ENCODE results near the gene OARD1.

The OARD1 gene

DNA sequence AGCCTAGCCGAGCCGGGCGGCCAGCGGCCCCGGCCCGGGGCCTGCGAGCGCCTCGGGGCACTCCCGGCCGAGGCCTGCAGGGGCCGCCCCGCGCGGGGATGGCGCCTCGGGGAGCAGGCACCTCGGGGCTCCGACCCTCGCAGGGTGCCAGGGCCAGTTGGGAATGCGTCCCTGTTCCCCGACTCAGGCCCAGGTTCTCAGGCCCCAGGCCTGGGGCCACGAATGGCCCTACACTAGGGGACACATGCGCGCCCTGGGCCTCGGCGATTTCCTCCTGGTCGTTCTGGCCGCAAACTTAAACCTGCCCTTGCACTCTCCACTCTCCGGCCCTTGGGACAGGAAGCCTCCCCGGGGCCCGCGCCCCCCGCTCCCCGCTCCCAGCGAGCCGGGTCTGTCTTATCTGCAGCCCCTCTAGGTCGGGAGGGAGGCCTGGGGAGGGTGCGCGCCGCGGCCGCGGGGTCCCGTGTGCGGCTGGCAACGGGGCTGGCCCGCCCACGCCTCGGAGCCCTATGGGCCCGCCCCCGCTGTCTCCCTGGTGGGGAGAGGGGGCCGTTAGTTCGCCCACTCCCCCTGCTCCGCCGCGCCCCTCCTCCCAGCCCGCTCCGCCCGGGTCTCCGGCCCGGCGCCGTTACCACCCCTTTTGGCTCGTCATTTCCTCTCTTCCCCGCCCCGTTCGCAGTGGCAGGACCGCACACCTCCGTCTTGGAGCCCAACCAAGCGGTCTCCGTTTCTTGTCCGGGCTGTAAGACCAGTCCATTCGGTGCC lies 1.2 kb upstream of the OARD1 start (continued):
- TF ChIP-seq ELK4 (IDR thresholded peaks at IDR 0.05; ENCODE audit: borderline replicate concordance, low read depth, low read length) (no peak), REPIN1 (tag by site-specific recombination; IDR thresholded peaks at IDR 0.05; ENCODE audit: low read depth) (no peak), SP7 (tag by site-specific recombination; IDR thresholded peaks at IDR 0.05) (peak; percentile 46), GLIS1 (tag by site-specific recombination; IDR thresholded peaks at IDR 0.05) (no peak; the same call in 1 of the 2 replicates), ZNF513 (tag by site-specific recombination; IDR thresholded peaks at IDR 0.05) (no peak; the same call in 1 of the 2 replicates), ZNF248 (tag by site-specific recombination; IDR thresholded peaks at IDR 0.05) (no peak), ZNF76 (tag by site-specific recombination; IDR thresholded peaks at IDR 0.05; ENCODE audit: borderline replicate concordance, low read depth) (no peak), KLF9 (tag by site-specific recombination; IDR thresholded peaks at IDR 0.05; ENCODE audit: low read depth) (peak; percentile 89), ZNF501 (tag by site-specific recombination; IDR thresholded peaks at IDR 0.05) (peak; percentile 77; the same call in 1 of the 2 replicates), ZNF544 (tag by site-specific recombination; IDR thresholded peaks at IDR 0.05) (no peak), ZNF548 (tag by site-specific recombination; IDR thresholded peaks at IDR 0.05) (no peak), ZNF664 (tag by site-specific recombination; IDR thresholded peaks at IDR 0.05) (no peak), PBX3 (CRISPR knock-in tag; IDR thresholded peaks at IDR 0.05) (0 out of 2 replicates have a peak, but pooled peaks have one; percentile 31), ZNF311 (tag by site-specific recombination; IDR thresholded peaks at IDR 0.05; ENCODE audit: borderline replicate concordance) (no peak), PRDM1 (tag by site-specific recombination; IDR thresholded peaks at IDR 0.05) (no peak), ZNF521 (tag by site-specific recombination; IDR thresholded peaks at IDR 0.05) (no peak), ZIC2 (tag by site-specific recombination; IDR thresholded peaks at IDR 0.05) (peak; percentile 41; the same call in 1 of the 2 replicates), ZNF707 (tag by site-specific recombination; IDR thresholded peaks at IDR 0.05) (no peak), KLF8 (tag by site-specific recombination; IDR thresholded peaks at IDR 0.05) (peak; percentile 91), ZNF214 (tag by site-specific recombination; IDR thresholded peaks at IDR 0.05; ENCODE audit: borderline replicate concordance) (no peak), ZNF658 (tag by site-specific recombination; IDR thresholded peaks at IDR 0.05) (no peak), ZNF843 (tag by site-specific recombination; IDR thresholded peaks at IDR 0.05) (no peak)
- TF ChIP-seq, protein P1, sequence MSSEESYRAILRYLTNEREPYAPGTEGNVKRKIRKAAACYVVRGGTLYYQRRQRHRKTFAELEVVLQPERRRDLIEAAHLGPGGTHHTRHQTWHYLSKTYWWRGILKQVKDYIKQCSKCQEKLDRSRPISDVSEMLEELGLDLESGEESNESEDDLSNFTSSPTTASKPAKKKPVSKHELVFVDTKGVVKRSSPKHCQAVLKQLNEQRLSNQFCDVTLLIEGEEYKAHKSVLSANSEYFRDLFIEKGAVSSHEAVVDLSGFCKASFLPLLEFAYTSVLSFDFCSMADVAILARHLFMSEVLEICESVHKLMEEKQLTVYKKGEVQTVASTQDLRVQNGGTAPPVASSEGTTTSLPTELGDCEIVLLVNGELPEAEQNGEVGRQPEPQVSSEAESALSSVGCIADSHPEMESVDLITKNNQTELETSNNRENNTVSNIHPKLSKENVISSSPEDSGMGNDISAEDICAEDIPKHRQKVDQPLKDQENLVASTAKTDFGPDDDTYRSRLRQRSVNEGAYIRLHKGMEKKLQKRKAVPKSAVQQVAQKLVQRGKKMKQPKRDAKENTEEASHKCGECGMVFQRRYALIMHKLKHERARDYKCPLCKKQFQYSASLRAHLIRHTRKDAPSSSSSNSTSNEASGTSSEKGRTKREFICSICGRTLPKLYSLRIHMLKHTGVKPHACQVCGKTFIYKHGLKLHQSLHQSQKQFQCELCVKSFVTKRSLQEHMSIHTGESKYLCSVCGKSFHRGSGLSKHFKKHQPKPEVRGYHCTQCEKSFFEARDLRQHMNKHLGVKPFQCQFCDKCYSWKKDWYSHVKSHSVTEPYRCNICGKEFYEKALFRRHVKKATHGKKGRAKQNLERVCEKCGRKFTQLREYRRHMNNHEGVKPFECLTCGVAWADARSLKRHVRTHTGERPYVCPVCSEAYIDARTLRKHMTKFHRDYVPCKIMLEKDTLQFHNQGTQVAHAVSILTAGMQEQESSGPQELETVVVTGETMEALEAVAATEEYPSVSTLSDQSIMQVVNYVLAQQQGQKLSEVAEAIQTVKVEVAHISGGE (tag by site-specific recombination; conservative IDR thresholded peaks at IDR 0.05; ENCODE audit: low read depth), result peak; percentile 66
- TF ChIP-seq, protein P2, sequence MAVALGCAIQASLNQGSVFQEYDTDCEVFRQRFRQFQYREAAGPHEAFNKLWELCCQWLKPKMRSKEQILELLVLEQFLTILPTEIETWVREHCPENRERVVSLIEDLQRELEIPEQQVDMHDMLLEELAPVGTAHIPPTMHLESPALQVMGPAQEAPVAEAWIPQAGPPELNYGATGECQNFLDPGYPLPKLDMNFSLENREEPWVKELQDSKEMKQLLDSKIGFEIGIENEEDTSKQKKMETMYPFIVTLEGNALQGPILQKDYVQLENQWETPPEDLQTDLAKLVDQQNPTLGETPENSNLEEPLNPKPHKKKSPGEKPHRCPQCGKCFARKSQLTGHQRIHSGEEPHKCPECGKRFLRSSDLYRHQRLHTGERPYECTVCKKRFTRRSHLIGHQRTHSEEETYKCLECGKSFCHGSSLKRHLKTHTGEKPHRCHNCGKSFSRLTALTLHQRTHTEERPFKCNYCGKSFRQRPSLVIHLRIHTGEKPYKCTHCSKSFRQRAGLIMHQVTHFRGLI (tag by site-specific recombination; IDR thresholded peaks at IDR 0.05), result peak; percentile 99
- TF ChIP-seq, protein P3, sequence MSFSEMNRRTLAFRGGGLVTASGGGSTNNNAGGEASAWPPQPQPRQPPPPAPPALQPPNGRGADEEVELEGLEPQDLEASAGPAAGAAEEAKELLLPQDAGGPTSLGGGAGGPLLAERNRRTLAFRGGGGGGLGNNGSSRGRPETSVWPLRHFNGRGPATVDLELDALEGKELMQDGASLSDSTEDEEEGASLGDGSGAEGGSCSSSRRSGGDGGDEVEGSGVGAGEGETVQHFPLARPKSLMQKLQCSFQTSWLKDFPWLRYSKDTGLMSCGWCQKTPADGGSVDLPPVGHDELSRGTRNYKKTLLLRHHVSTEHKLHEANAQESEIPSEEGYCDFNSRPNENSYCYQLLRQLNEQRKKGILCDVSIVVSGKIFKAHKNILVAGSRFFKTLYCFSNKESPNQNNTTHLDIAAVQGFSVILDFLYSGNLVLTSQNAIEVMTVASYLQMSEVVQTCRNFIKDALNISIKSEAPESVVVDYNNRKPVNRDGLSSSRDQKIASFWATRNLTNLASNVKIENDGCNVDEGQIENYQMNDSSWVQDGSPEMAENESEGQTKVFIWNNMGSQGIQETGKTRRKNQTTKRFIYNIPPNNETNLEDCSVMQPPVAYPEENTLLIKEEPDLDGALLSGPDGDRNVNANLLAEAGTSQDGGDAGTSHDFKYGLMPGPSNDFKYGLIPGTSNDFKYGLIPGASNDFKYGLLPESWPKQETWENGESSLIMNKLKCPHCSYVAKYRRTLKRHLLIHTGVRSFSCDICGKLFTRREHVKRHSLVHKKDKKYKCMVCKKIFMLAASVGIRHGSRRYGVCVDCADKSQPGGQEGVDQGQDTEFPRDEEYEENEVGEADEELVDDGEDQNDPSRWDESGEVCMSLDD (tag by site-specific recombination; IDR thresholded peaks at IDR 0.05), result peak; percentile 91
- TF ChIP-seq, protein P4, sequence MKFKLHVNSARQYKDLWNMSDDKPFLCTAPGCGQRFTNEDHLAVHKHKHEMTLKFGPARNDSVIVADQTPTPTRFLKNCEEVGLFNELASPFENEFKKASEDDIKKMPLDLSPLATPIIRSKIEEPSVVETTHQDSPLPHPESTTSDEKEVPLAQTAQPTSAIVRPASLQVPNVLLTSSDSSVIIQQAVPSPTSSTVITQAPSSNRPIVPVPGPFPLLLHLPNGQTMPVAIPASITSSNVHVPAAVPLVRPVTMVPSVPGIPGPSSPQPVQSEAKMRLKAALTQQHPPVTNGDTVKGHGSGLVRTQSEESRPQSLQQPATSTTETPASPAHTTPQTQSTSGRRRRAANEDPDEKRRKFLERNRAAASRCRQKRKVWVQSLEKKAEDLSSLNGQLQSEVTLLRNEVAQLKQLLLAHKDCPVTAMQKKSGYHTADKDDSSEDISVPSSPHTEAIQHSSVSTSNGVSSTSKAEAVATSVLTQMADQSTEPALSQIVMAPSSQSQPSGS (tag by site-specific recombination; IDR thresholded peaks at IDR 0.05; ENCODE audit: low read depth), result no peak

All from HEK293 (cell line).